ENCODE measurements around the gene EIF4EBP2.

EIF4EBP2 gene

GRCh38 chr10:70461397-70462348 lies 57.7 kb downstream of the EIF4EBP2 start:
- DNase-seq (ENCODE audit: low read depth in 2 of 2) = peak in 1 of 2 experiments; percentile 5

DNA sequence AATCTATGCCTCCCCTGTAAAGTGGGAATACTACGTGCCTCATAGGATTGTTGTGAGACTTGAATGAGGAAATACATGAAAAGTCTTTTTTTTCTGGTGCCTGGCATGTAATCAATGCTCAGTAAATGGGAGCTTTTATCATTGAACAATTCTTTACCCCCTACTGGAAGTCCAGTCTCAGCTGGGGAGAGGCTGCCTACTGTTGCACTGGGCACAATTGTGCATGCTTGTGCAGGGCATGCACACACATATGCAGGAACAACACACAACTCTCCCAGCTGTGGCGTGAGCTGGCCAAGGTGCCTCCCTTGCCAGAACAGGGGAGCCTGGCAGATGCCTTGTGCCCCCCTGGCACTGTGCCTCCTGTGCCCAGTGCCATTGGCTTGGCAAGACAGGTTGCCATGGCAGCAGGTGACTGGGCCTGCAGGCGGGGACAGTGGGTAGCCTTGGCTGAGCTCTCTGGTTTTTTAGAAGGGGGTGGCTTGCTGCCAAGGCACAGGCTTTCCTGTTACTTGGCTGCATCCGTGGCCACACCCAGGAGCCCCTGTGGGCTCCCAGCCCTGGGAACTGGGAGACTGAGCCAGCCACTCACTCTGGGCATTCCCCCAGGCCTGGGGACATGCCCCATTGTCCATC lies 58.5 kb downstream of the EIF4EBP2 start:
- no peak for DNase-seq (ENCODE audit: low read depth in 2 of 2)

DNA sequence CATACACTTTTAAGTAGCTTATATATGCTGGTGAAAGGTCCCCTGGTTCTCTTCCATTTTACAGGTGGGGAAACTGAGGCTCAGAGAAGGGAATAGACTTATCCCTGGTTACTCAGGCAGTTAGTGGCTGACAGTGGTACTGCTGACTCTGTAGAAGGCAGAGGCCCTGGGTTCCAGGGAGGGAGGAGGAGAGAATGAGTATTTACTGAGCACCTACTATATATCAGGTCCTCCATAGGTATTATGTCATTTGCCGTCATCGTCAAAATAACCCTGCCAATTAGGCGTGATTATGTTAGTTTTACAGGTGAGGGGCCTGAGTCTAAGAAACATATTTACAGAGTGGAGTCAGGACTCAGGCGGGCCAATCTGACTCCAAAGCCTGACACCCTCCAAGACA lies 61.3 kb downstream of the EIF4EBP2 start:
- no peak for DNase-seq (ENCODE audit: low read depth in 2 of 2)

DNA sequence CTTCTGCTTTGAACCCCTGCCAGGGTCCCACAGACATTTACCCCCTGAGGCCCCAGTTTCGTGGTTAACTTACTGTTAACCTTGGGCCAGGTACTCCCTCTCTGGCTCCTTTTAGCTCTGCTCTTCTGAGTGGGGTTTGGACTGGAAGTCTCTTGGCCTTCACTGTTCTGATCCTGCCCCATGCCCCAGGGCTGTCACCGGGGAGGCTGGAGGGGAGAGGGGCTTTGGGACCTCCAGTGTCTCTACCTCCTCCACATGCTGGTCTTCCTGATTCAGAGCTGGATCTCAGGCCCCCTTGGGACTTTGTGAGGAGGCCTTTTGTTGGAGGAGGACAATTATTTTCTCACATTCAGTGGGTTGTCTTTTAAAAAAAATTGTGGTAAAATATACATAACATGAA lies 61.9 kb downstream of the EIF4EBP2 start:
- DNase-seq (ENCODE audit: low read depth in 2 of 2) = no peak

- no peak for DNase-seq (ENCODE audit: low read depth in 2 of 2)
Measured at GRCh38 chr10:70466951-70467350, 63.0 kb downstream of the EIF4EBP2 start.

- DNase-seq (ENCODE audit: low read depth in 2 of 2) = no peak
Measured at GRCh38 chr10:70472799-70473454, 69.0 kb downstream of the EIF4EBP2 start.

GRCh38 chr10:70474780-70475179 lies 70.8 kb downstream of the EIF4EBP2 start:
- DNase-seq (ENCODE audit: low read depth in 2 of 2) = no peak

- no peak for DNase-seq (ENCODE audit: low read depth in 2 of 2)
Measured at GRCh38 chr10:70475661-70476060, 71.7 kb downstream of the EIF4EBP2 start.

- no peak for DNase-seq (ENCODE audit: low read depth in 2 of 2)
Measured at GRCh38 chr10:70476249-70477035, 72.5 kb downstream of the EIF4EBP2 start.

DNA sequence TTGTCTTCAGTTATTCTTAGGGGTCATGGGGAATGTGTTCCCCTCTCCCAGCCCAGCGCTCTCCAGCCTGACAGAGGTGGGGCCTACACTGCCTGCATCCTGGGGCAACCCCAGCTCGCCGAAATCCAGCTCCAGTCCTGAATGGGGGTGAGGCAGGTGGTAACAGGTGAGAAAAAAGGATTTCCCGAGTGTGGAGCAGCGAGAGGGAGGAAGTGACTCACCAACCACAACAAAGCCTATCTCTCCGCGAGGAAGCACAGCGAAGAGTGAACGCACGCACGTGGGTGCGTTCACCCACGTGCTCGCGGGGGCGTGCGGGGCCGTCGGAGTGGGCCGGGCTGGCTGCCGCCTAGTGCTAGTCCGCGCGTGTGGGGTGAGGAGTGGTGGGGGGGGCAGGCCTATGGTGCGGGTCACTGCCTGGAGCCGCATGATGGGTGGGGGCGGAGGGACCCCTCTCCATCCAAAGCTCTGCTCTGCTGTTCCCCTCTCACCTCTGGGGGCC lies 73.8 kb downstream of the EIF4EBP2 start:
- no peak for DNase-seq (ENCODE audit: low read depth in 2 of 2)
